H1 (cell line): ENCODE results near the gene MRPS27. TPM values are rescaled to one million over a fixed set of nuclear protein-coding genes. Genes with fewer than 3 reads are reported as not detected.

ENCODE experiments used
- CTCF ChIA-PET: fragments of 300-600 bp; sonication (Branson Sonifier 250); formaldehyde crosslinking; loops from one replicate; lab custom pipeline; 2021; ENCODE audit not compliant: partially characterized antibody; lab: Charles Lee
- POLR2A ChIA-PET: fragments of 300-600 bp; sonication (Branson Sonifier 250); formaldehyde crosslinking; loops from one replicate; lab custom pipeline; 2021; ENCODE audit warnings: inconsistent platforms; ENCODE audit not compliant: partially characterized antibody; lab: Charles Lee
- DNase-seq, 2 experiments: peaks; one replicate each; pipeline versions ENCODE4 v3.0.0 to v3.0.0-alpha.2; 2010 to 2022; ENCODE audit warnings: low spot score in 2 of 2, low read depth in 1 of 2, mixed read lengths in 1 of 2
- FAIRE-seq: peaks from 2 replicates; lab custom pipeline; 2011; peaks lifted over from hg19 to GRCh38; lab: Jason Lieb, UNC
- H2AFZ ChIP-seq: 2 replicates; pipeline ENCODE4 v1.8.1; 2012; ENCODE audit warnings: low read length, inconsistent platforms
- H2AK5ac ChIP-seq: 2 replicates; pipeline ENCODE4 v1.6.1; 2013; ENCODE audit warnings: low read depth, low read length
- H2BK120ac ChIP-seq: replicated peaks from 2 replicates; pipeline ENCODE3; 2013; ENCODE audit warnings: low read depth, low read length, inconsistent platforms
- H2BK12ac ChIP-seq: 2 replicates; pipeline ENCODE4 v1.6.1; 2013; ENCODE audit warnings: low read depth, low read length
- H2BK15ac ChIP-seq: 2 replicates; pipeline ENCODE4 v1.6.1; 2013; ENCODE audit warnings: low read length
- H2BK20ac ChIP-seq: 2 replicates; pipeline ENCODE4 v1.6.1; 2013; ENCODE audit warnings: low read length
- H2BK5ac ChIP-seq: 2 replicates; pipeline ENCODE4 v1.6.1; 2013; ENCODE audit warnings: low read depth, low read length
- H3K14ac ChIP-seq: 2 replicates; pipeline ENCODE4 v1.6.1; 2013; ENCODE audit warnings: inconsistent platforms; ENCODE audit not compliant: insufficient read length
- H3K18ac ChIP-seq: 2 replicates; pipeline ENCODE4 v1.6.1; 2013; ENCODE audit warnings: low read length; ENCODE audit errors: extremely low read depth
- H3K23ac ChIP-seq: 2 replicates; pipeline ENCODE4 v1.6.1; 2013; ENCODE audit warnings: inconsistent platforms; ENCODE audit not compliant: insufficient read length
- H3K23me2 ChIP-seq: 2 replicates; pipeline ENCODE4 v1.6.1; 2013; ENCODE audit warnings: low read depth, low read length
- H3K27ac ChIP-seq: 2 replicates; pipeline ENCODE4 v1.6.1; 2011; ENCODE audit warnings: low read depth, low read length, inconsistent platforms
- H3K27me3 ChIP-seq, 4 experiments: replicated peaks in 1 of 4; 1 replicate in 1 of 4; 2 replicates in 3 of 4; pipeline versions ENCODE4 v1.6.1 to v1.8.1; 2011 to 2013; ENCODE audit warnings: low read length in 3 of 4, mild to moderate bottlenecking in 3 of 4, inconsistent platforms in 2 of 4, mixed read lengths in 2 of 4, moderate library complexity in 1 of 4; ENCODE audit not compliant: control insufficient read depth in 3 of 4, insufficient read depth in 3 of 4; ENCODE audit errors: extremely low read depth in 1 of 4
- H3K36me3 ChIP-seq, 4 experiments: 2 replicates each; pipeline versions ENCODE4 v1.6.1 to v1.8.1; 2011 to 2013; ENCODE audit warnings: mild to moderate bottlenecking in 4 of 4, low read length in 3 of 4, moderate library complexity in 2 of 4, control low read depth in 1 of 4, inconsistent platforms in 1 of 4; ENCODE audit not compliant: insufficient read depth in 4 of 4, control insufficient read depth in 2 of 4
- H3K4ac ChIP-seq: replicated peaks from 2 replicates; pipeline ENCODE3; 2013; ENCODE audit warnings: low read length, low read depth, mixed read lengths, inconsistent platforms; ENCODE audit not compliant: insufficient read length
- H3K4me1 ChIP-seq, 4 experiments: replicated peaks in 1 of 4; 1 replicate in 1 of 4; 2 replicates in 3 of 4; pipeline versions ENCODE4 v1.6.1 to v1.8.1; 2011 to 2013; ENCODE audit warnings: low read length in 3 of 4, inconsistent platforms in 2 of 4, mixed read lengths in 1 of 4; ENCODE audit not compliant: insufficient read depth in 4 of 4, control insufficient read depth in 3 of 4
- H3K4me2 ChIP-seq, 2 experiments: 2 replicates each; pipeline versions ENCODE4 v1.6.1 to v1.8.1; 2011 to 2013; ENCODE audit warnings: low read depth in 2 of 2, low read length in 2 of 2, control low read depth in 1 of 2, inconsistent platforms in 1 of 2, mild to moderate bottlenecking in 1 of 2; ENCODE audit not compliant: insufficient read depth in 1 of 2
- H3K4me3 ChIP-seq, 4 experiments: fragments of 200-600, 300-600 bp in 1 of 4; sonication (generic), shearing (Covaris generic), sonication (Bioruptor Twin) in 1 of 4; 2 replicates each; pipeline versions ENCODE4 v1.5.1 to v1.8.1; 2011 to 2016; ENCODE audit warnings: low read length in 4 of 4, low read depth in 3 of 4, control low read depth in 2 of 4, inconsistent platforms in 2 of 4, mild to moderate bottlenecking in 2 of 4, mixed read lengths in 1 of 4, moderate library complexity in 1 of 4; ENCODE audit not compliant: insufficient read depth in 2 of 4; ENCODE audit errors: extremely low read depth in 1 of 4
- H3K56ac ChIP-seq: replicated peaks from 2 replicates; pipeline ENCODE3; 2013; ENCODE audit warnings: low read depth, mild to moderate bottlenecking, mixed read lengths, low read length, inconsistent platforms; ENCODE audit not compliant: insufficient read length
- H3K79me1 ChIP-seq: 2 replicates; pipeline ENCODE4 v1.6.1; 2013; ENCODE audit warnings: low read depth, low read length, control low read depth
- H3K79me2 ChIP-seq, 2 experiments: 2 replicates each; pipeline versions ENCODE4 v1.6.1 to v1.8.1; 2012 to 2013; ENCODE audit warnings: low read length in 2 of 2, mild to moderate bottlenecking in 2 of 2, inconsistent platforms in 1 of 2; ENCODE audit not compliant: insufficient read depth in 2 of 2, control insufficient read depth in 1 of 2
- H3K9ac ChIP-seq, 4 experiments: replicated peaks in 1 of 4; 1 replicate in 1 of 4; 2 replicates in 3 of 4; pipeline versions ENCODE4 v1.6.1 to v1.8.1; 2011 to 2013; ENCODE audit warnings: low read depth in 3 of 4, low read length in 3 of 4, control low read depth in 2 of 4, mild to moderate bottlenecking in 2 of 4, moderate library complexity in 2 of 4, inconsistent platforms in 1 of 4; ENCODE audit errors: extremely low read depth in 1 of 4
- H3K9me3 ChIP-seq, 2 experiments: 2 replicates each; pipeline versions ENCODE4 v1.6.1 to v1.8.1; 2012 to 2013; ENCODE audit warnings: mild to moderate bottlenecking in 2 of 2, moderate library complexity in 2 of 2, control low read depth in 1 of 2, inconsistent platforms in 1 of 2, low read depth in 1 of 2, low read length in 1 of 2, mixed read lengths in 1 of 2; ENCODE audit not compliant: insufficient read depth in 2 of 2
- H4K20me1 ChIP-seq, 2 experiments: replicated peaks in 1 of 2; 2 replicates each; pipeline versions ENCODE3 to v1.8.1; 2011 to 2013; ENCODE audit warnings: inconsistent platforms in 2 of 2, low read length in 2 of 2, mild to moderate bottlenecking in 1 of 2; ENCODE audit not compliant: insufficient read depth in 2 of 2, control insufficient read depth in 1 of 2
- H4K5ac ChIP-seq: 2 replicates; pipeline ENCODE4 v1.6.1; 2013; ENCODE audit warnings: low read length, low read depth, mixed read lengths, inconsistent platforms; ENCODE audit not compliant: insufficient read length
- H4K8ac ChIP-seq: 2 replicates; pipeline ENCODE4 v1.8.0; 2013; ENCODE audit warnings: mild to moderate bottlenecking, moderate library complexity, low read length, inconsistent platforms; ENCODE audit not compliant: insufficient read depth; ENCODE audit errors: extremely low read depth
- H4K91ac ChIP-seq: replicated peaks from 2 replicates; pipeline ENCODE3; 2013; ENCODE audit warnings: low read length, mixed read lengths, inconsistent platforms; ENCODE audit not compliant: insufficient read length
- CBX8 ChIP-seq: fragments of 300-800, 300-1000 bp; sonication (generic); IDR thresholded peaks from 2 replicates; pipeline ENCODE4 v1.7.1; 2016; ENCODE audit warnings: low read depth, low read length, borderline replicate concordance
- CHD1 ChIP-seq: IDR thresholded peaks from 2 replicates; pipeline ENCODE4 v1.6.1; 2012; ENCODE audit warnings: low read depth, low read length, improper control_type of control experiment
- CHD2 ChIP-seq: IDR thresholded peaks from 2 replicates; pipeline ENCODE4 v1.6.1; 2012; ENCODE audit warnings: low read length, improper control_type of control experiment
- CREB1 ChIP-seq: IDR thresholded peaks from 2 replicates; pipeline ENCODE4 v1.6.1; 2012; ENCODE audit warnings: inconsistent platforms
- KDM1A ChIP-seq: fragments of 200-600, 300-600 bp; sonication (generic); IDR thresholded peaks from 2 replicates; pipeline ENCODE4 v1.7.1; 2016; ENCODE audit warnings: mild to moderate bottlenecking, low read length, borderline replicate concordance
- KDM5A ChIP-seq: fragments of 200-600 bp; IDR thresholded peaks from 2 replicates; pipeline ENCODE4 v1.7.1; 2012; ENCODE audit warnings: mild to moderate bottlenecking, low read length, inconsistent platforms, mixed read lengths
- POLR2A ChIP-seq, 2 experiments: IDR thresholded peaks; 1 replicate in 1 of 2; 2 replicates in 1 of 2; pipeline ENCODE4 v1.6.1; 2011; ENCODE audit warnings: low read depth in 2 of 2, low read length in 2 of 2, mild to moderate bottlenecking in 2 of 2; ENCODE audit errors: control extremely low read depth in 1 of 2
- RAD21 ChIP-seq, 2 experiments: IDR thresholded peaks in 1 of 2; conservative IDR thresholded peaks in 1 of 2; 2 replicates each; pipeline ENCODE4 v1.6.1; 2011; ENCODE audit warnings: low read depth in 2 of 2, low read length in 2 of 2, improper control_type of control experiment in 1 of 2, inconsistent platforms in 1 of 2, mild to moderate bottlenecking in 1 of 2, moderate library complexity in 1 of 2
- TAF1 ChIP-seq: IDR thresholded peaks from 2 replicates; pipeline ENCODE4 v1.6.1; 2011; ENCODE audit warnings: mild to moderate bottlenecking, low read depth, low read length
- TCF12 ChIP-seq: IDR thresholded peaks from 2 replicates; pipeline ENCODE4 v1.6.1; 2011; ENCODE audit warnings: low read depth, mild to moderate bottlenecking, low read length
- WGBS, 2 experiments: shearing (Covaris generic) in 1 of 2; methylation state at CpG; one replicate each; pipeline versions ENCODE4 v1.1.6 to v1.1.7; 2013 to 2015; ENCODE audit warnings: low lambda C conversion rate in 2 of 2, mixed read lengths in 2 of 2, inconsistent platforms in 1 of 2, low coverage in 1 of 2, missing lambda C conversion rate in 1 of 2; ENCODE audit not compliant: insufficient replicate concordance in 2 of 2, insufficient coverage in 1 of 2, insufficient read length in 1 of 2; ENCODE audit errors: extremely low coverage in 1 of 2, missing lambda C conversion rate in 1 of 2; 5-methylcytosine and 5-hydroxymethylcytosine counted together
- polyA plus RNA-seq, 7 experiments: library from polyadenylated mRNA; depleted of rRNA in 3 of 7; stranded (reverse) in 5 of 7; unstranded in 2 of 7; fragments of >200 nt in 5 of 7; fragments of 200-250 nt in 2 of 7; gene quantifications; 1 replicate in 5 of 7; 2 replicates in 1 of 7; 4 replicates in 1 of 7; pipeline versions ENCODE4 v1.2.1 to v1.2.3, GENCODE V29; 2011 to 2013; ENCODE audit warnings: missing spikeins in 2 of 7, mixed read lengths in 2 of 7
- total RNA-seq: library from RNA; stranded (reverse); fragmentation: NEBNext Ultra II Directional; extraction: Animal tissue kit (Norgen Biotek cat#: 25700); gene quantifications from 2 replicates; pipeline ENCODE4 v1.2.1, GENCODE V29; 2021

MRPS27 gene
- total and polyA plus RNA-seq, 2 of the 8 experiments (the other 6 are each of a cell fraction or from before 2014, with no cell fraction given) = 93.2 to 102 TPM

DNA sequence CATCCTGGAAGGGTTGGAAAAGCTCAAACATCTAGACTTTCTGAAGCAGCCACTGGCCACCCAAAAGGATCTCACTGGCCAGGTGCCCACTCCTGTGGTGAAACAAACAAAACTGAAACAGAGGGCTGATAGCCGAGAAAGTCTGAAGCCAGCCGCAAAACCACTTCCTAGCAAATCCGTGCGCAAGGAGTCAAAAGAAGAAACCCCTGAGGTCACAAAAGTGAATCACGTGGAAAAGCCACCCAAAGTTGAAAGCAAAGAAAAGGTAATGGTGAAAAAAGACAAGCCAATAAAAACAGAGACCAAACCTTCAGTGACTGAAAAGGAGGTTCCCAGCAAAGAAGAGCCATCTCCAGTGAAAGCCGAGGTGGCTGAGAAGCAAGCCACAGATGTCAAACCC lies 125.2 kb downstream of the MRPS27 start:
- Histone ChIP-seq H3K4me1 (no peaks in the 10 kb centered on the region), H4K20me1 (no peaks in the 10 kb centered on the region), H3K4me3 (no peak overlapping the region), H3K9ac (no peak overlapping the region), H2BK20ac (no peak overlapping the region), H2BK5ac (no peak overlapping the region), H3K4me2 (no peak overlapping the region), H3K27me3 (no peaks in the 10 kb centered on the region), H2BK120ac (no peak overlapping the region), H3K79me2 (no peaks in the 10 kb centered on the region), H3K23me2 (no peaks in the 10 kb centered on the region), H4K91ac (no peak overlapping the region), H3K14ac (no peak overlapping the region), H2BK12ac (no peak overlapping the region), H4K8ac (no peak overlapping the region), H3K36me3 (peaks cover 14 to 62% (median 42%) of the 10 kb centered on the region in 4 experiments), H3K9me3 (no peaks in the 10 kb centered on the region; a peak in 1 of 4 replicates), H3K23ac (no peak overlapping the region), H2AFZ (no peak overlapping the region), H3K4ac (no peak overlapping the region), H2AK5ac (no peak overlapping the region), H3K79me1 (no peaks in the 10 kb centered on the region), H3K56ac (no peak overlapping the region), H4K5ac (no peak overlapping the region), H2BK15ac (no peak overlapping the region), H3K18ac (no peak overlapping the region), H3K27ac (no peak overlapping the region)
- 94% methylated on average over 6 of the region's 6 CpGs; no CpG with 5 or more reads in 1 of the 2 experiments for WGBS, 2 experiments
- no peak for DNase-seq
- POLR2A ChIA-PET = no interaction called here
- CTCF ChIA-PET = no interaction called here
- FAIRE-seq = no peak
- no peak for TF ChIP-seq CREB1
- TF ChIP-seq RAD21 (IDR thresholded peaks at IDR 0.05 in 1 of 2, conservative IDR thresholded peaks at IDR 0.05 in 1 of 2; ENCODE audit: low read depth in 2 of 2, low read length in 2 of 2) = no peak
- no peak for TF ChIP-seq CBX8
- no peak for TF ChIP-seq TCF12
- no peak for TF ChIP-seq TAF1
- TF ChIP-seq KDM1A = no peak
- TF ChIP-seq CHD2 = no peak
- TF ChIP-seq CHD1 = no peak
- no peak for TF ChIP-seq POLR2A (IDR thresholded peaks at IDR 0.05; ENCODE audit: control extremely low read depth in 1 of 2, low read depth in 2 of 2, low read length in 2 of 2)
- no peak for TF ChIP-seq KDM5A
